Non-pigmented ciliary epithelial cell (primary cell): Measurements from ENCODE around the gene MTMR12.

ENCODE experiments used
- DNase-seq: peaks from one replicate; pipeline ENCODE4 v3.0.0-alpha.2; 2010; ENCODE audit warnings: low read depth

Gene MTMR12

GRCh38 chr5:32274548-32275395, 38.0 kb downstream of the MTMR12 start:
- no peak for DNase-seq

GRCh38 chr5:32273821-32274220, 38.9 kb downstream of the MTMR12 start:
- DNase-seq, result no peak

GRCh38 chr5:32272746-32273145, 40.0 kb downstream of the MTMR12 start:
- no peak for DNase-seq

GRCh38 chr5:32270946-32271345, 41.8 kb downstream of the MTMR12 start:
- DNase-seq, result no peak

GRCh38 chr5:32270178-32270577, 42.6 kb downstream of the MTMR12 start:
- DNase-seq, result no peak

- no peak for DNase-seq
Measured at GRCh38 chr5:32265902-32266301, 46.8 kb downstream of the MTMR12 start.

GRCh38 chr5:32264957-32265572, 47.7 kb downstream of the MTMR12 start:
- DNase-seq, result no peak

- DNase-seq, result no peak
Measured at GRCh38 chr5:32263684-32264083, 49.1 kb downstream of the MTMR12 start.

GRCh38 chr5:32261198-32261597, 51.5 kb downstream of the MTMR12 start:
- DNase-seq, result no peak

- DNase-seq, result no peak
Measured at GRCh38 chr5:32259033-32259432, 53.7 kb downstream of the MTMR12 start.

GRCh38 chr5:32258424-32258823, 54.3 kb downstream of the MTMR12 start:
- no peak for DNase-seq

- DNase-seq, result no peak
Measured at GRCh38 chr5:32255540-32255900, 57.2 kb downstream of the MTMR12 start.

GRCh38 chr5:32254881-32255539, 57.7 kb downstream of the MTMR12 start:
- no peak for DNase-seq

- DNase-seq, result no peak
Measured at GRCh38 chr5:32251871-32252458, 60.8 kb downstream of the MTMR12 start.

- DNase-seq, result no peak
Measured at GRCh38 chr5:32249668-32250067, 63.1 kb downstream of the MTMR12 start.

GRCh38 chr5:32245742-32246141, 67.0 kb downstream of the MTMR12 start:
- no peak for DNase-seq

GRCh38 chr5:32244017-32244416, 68.7 kb downstream of the MTMR12 start:
- no peak for DNase-seq

- DNase-seq, result no peak
Measured at GRCh38 chr5:32241034-32241783, 71.5 kb downstream of the MTMR12 start.

GRCh38 chr5:32239385-32239784, 73.4 kb downstream of the MTMR12 start:
- DNase-seq, result no peak

- DNase-seq, result no peak
Measured at GRCh38 chr5:32233696-32234447, 78.9 kb downstream of the MTMR12 start.

- no peak for DNase-seq
Measured at GRCh38 chr5:32233220-32233695, 79.5 kb downstream of the MTMR12 start.
